Body of pancreas (tissue), 4 donors: Measurements from ENCODE around the gene WWOX.

Experiments used
- CTCF ChIP-seq, 7 experiments: fragments of 450-650 bp in 4 of 7; fragments of 200-600 bp in 3 of 7; sonication (generic) in 3 of 7; IDR thresholded peaks; one replicate each; pipeline ENCODE4 v1.5.1; 2016 to 2019; ENCODE audit warnings: antibody characterized with exemption in 7 of 7
- POLR2A ChIP-seq, 3 donors: fragments of 450-650 bp; IDR thresholded peaks; one replicate each; pipeline ENCODE4 v1.6.1; 2016; ENCODE audit warnings: antibody characterized with exemption in 3 of 3, mild to moderate bottlenecking in 2 of 3

- TF ChIP-seq CTCF (IDR thresholded peaks at IDR 0.05) (no peak), POLR2A (IDR thresholded peaks at IDR 0.05) (no peak)
Observed at GRCh38 chr16:78735337-78735736, 635.9 kb downstream of the WWOX start.
